Measurements from ENCODE around the gene SH3D19.

SH3D19 gene

DNA sequence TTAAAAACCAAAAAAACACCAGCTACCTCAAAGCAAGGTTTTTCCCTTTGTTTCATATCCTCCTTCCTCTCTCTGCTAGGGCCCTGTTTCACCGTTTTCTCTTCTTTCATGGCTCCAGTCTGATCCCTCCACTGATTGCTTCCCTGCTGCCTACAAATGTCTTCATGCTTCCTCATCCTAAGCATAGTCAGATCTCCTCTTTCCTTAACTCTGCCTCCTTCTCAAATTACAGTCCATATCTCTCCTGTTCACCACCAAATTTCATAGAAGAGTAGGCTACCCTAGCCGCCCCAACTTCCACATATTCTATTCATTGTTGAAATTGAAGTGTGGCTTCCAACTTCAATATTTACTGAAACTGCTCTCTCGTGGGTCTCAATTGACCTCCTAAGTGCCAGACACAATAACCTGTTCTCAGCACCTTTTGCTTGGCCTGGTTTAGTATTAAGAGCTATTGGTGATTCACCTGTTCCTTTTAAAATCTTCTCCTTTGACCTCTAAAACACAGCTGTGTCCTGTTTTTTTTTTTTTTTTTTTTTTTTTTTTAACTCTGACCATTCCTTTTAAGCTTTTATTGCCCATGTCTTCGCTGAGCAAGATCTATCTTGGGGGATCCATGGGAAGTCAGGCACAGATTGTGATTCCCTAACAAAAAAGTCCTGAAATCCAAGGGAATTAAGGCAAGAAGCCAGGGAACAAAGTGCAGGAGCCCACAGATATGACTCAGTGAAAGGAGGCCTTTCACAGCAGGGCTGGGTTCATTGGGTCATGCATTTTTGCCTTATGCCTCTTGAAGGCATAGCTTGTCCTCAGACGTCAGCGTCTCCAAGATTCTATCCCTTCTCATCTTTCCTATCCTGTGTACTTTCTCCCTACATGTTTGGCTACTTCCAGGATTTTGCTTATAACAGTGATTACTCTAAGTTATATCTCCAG, 140.6 kb downstream of the SH3D19 start:
- no peak for DNase-seq

DNA sequence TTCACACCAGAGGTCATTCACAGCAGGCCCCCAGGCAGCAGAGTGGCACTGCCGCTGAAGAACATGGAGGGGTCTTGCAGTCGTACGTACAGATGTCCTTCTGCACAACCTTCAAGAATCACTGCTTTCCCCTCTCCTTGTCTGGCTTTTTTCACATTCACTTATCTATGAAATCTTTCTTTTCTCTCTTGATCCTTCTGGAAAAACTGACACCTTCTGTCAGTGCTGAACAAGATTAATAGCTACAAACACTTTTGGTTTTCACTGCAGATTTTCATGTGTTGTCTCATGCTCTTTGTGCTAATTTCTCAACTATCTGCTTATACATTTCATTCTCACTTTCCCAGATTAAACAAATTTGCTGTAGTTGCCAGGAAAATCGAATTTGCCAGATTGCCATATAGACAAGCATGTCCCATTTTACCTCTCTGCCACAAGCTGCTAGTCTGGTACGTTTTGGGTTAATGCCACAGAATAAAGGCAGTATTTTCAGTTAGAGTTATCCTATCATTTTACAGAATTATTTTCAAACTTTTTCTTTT, 142.9 kb downstream of the SH3D19 start:
- DNase-seq, result no peak

DNA sequence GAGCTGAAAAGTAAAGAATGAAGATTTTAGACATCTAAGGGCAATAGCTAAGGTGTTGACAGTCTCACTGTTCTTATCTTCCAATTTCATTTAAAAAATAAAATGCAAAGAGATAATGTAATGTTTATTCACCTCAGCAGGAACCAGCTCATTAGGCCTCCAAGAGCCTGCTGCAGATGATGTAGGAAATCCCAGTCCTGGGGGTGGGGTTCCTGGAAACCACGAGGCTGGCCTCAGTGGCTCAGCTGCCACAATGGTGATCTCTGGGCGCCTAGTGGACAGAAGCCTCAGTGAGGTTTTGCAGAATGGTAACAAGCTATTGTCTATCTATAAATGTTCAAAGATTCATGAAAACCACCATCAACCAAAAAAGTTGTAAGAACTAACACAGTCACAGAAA, 148.7 kb downstream of the SH3D19 start:
- no peak for DNase-seq

DNA sequence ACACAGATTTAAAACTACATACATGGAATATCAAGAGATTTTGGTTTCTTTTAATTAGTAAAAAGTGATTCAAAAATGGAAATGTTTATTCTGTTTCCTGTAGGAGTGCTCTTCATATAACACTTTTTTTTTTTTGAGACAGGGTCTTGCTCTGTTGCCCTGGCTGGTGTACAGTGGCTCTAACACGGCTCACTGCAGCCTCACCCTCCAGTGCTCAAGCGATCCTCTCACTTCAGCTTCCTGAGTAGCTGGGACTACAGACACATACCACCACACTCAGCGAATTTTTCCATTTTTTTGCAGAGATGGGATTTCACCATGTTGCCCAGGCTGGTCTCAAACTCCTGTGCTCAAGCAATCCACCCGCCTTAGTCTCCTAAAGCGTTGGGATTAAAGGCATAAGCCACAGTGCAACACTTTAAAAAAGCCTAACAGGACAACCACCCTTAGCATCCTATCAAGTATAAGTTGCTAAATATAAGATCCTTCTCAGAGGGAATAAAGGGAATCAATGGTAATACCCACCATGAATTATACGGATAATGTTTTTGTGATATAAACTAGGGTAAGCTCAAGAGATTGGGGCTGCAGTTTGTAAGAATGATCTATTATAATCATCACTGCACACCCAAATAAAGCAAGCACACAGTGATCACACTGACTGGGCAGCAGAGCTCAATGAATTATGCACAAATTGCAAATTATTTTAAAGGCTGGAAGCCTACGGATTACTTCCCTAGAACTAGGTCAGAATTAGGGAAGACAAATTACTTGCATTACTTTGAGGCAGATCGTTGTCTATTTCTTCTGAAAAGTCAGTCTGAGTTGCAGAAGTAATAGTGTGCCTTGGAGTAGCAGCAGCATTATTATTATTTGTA, 149.4 kb downstream of the SH3D19 start:
- no peak for DNase-seq

DNA sequence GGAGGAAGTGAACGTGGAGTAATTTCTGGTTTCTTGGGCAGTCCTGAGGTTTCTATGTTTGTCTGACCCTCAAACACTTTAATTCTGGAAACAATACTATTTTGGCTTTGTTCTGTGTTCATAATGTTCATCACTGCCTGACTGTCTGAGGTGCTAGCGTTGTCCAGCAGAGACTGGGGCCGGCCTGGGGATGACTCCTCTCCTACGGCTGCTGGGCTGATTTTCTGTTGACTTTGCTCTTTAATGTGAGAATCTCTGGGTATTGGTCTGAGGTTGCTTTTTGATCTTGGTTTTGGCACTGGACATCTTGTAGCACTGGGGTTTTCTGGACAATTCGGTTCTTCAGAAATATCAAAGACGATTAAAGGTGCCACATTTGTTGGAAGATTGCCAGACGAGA, 150.2 kb downstream of the SH3D19 start:
- no peak for DNase-seq

DNA sequence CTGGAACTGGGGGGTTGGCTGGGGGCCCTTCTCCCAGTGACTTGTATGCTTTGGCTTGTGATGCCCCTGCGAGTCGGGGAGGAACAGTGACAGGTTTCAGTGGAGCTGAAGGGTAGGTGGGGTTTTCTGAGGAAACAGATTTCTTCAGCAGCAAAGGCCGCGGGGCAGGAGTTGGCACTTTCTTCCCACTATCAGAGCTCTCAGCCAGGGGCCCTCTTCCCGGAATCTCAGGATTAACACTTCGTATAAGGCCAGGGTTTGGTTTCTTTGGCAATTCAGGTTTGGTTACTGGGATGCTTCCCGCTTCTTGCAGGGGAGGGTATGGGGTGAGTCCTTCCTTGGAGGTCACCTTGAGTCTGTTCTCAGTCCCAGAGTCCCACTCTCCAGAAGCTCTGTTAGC, 150.6 kb downstream of the SH3D19 start:
- no peak for DNase-seq

DNA sequence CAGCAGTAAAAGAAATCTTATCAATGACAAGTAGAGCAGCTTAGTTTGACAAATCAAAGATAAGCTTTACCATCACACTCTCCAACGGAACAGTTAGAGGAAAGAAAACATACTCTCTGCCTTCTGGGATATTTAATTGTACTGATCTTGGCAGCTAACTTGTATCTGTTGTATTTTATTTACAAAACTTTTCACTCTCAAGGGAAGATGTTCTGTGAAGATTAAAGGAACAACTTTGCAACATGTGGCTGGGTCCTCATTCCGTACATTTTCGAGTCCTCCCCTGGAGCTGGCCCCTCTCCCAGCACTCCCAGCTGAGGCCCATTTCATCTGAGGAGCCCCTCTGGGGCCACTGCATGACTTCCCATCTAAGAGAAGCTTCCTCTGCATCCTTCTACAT, 151.5 kb downstream of the SH3D19 start:
- no peak for DNase-seq

DNA sequence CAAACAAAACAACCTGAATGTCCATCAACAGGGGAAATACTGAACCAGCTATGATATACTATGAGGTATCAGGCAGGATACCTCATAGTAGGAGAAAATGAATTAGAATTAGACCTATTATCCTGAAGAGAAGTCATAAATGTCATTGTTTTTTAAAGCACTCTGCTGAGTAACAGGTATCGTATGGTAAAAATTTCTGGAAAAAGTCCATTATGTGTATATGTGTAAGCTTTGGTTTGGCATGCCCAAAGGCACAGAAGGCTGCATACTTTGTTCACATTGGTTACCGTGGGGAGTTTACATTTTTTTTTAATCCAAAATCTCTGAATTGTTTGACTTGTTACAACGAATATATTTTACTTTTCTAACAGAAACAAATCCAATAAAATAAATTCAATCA, 155.5 kb downstream of the SH3D19 start:
- no peak for DNase-seq

DNA sequence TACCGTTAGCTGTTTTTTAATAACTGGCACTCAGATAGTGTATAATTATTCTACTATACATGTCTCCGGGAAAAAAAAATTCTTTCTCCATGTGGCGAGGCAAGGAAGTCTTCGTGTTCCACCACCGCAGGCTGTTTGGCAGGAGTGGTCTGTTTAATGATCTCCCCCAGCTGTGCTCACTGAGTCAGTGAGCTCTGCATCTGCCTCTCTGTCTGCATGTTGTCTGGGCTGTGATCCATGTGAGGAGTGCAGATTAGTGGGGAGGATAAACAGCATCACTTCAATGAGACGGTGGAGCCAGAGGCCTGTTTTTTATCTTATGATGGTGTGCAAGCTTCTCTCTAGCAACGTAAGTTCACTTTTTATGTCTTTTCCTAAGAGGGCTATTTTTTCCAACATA, 156.2 kb downstream of the SH3D19 start:
- no peak for DNase-seq

DNA sequence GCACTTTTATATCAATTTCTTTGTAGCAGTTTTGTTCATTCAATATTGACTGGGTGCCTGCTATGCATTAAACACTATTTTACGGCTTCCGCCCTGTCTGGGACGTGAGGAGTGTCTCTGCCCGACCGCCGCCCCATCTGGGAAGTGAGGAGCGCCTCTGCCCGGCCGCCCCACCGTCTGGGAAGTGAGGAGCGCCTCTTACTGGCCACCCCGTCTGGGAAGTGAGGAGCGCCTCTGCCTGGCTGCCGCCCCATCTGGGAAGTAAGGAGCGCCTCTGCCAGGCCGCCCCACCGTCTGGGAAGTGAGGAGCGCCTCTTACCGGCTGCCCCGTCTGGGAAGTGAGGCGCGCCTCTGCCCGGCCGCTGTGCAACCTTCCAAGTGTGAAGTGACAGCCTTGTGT, 157.8 kb downstream of the SH3D19 start:
- no peak for DNase-seq

DNA sequence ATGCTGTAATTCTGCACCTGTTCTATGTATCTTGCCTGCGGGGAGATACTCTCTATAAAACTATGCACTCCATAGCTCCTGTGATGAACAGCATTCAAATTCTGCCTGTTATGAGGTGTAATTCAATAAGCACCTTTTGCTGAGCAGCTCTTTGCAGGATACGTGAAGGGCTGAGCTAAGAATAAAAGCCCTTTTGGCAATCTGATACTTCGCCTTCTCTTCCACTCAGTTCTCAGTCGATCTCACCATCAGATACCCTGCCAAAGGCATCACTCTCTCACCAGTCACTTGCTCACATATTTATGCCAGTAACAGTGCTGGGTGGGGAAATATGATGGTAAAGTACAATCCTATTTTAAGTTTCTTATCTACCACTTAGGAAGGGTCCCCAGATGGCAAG, 158.8 kb downstream of the SH3D19 start:
- no peak for DNase-seq

DNA sequence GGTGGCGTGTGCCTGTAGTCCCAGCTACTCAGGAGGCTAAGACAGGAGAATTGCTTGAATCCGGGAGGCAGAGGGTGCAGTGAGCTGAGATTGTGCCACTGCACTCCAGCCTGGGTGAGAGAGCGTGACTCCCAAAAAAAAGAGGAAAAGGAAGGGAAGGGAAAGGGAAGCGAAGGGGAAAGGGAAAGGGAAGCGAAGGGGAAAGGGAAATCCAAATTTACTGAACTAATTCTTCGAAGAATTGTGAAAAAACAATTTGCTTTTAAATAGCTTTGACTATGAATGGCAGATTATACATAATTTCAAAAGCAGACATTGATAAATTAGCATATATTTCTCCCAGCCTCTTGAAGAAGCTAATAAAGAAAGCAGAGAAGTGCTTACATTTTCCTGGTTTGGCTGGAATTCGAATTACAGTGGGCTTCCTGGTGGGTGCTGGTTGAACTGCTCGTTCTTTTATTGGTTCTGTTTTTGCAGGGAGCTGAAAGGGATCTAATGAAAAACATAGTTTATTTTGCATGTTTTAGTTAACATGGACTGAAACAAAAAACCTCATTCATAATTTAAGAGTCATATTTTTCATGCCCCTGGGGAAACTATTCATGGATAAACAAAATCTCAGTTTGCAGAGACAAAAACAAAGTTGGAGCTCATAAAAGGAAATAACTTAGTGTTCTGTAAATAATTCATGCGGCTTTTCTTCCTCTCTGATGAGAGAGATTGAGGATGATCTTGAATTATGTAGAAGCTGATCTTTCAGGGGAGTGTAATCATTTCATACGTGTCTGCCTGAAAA, 160.0 kb downstream of the SH3D19 start:
- no peak for DNase-seq

DNA sequence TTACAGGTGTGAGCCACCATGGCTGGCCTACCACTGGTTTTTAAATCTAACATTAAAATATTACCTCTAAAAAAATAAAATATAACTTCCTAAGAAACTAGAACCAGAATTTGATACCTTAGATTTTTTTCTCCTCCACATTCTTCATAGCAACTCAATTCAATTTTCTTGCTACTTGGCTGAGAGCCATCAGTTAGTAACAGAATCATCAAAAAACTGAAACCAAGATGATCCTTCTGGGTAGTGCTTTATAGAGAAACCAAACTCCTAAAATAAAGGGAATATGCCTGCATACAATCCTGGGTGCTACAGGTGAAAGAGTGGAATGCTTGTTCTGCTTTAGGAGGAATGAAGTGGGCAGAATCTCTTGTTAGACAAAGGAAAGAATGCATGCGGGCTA, 161.6 kb downstream of the SH3D19 start:
- no peak for DNase-seq

DNA sequence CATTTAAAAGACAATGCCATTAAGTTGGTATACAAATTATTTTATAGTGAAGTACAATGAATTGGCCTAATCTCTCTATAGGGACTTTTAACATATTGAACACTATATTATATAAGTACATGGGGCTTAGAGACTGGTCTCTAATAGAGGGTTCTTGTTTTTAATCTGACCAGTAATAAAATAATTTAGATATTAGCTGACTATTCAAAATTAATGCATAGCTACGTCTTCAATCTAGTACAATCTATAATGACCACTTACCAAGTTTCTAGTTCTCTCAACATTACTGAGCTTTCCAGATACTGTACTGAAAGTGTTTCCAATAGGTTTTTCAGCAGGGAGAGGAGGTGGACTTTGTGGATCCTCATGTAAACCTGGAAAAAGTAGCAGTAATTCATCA, 166.4 kb downstream of the SH3D19 start:
- no peak for DNase-seq

DNA sequence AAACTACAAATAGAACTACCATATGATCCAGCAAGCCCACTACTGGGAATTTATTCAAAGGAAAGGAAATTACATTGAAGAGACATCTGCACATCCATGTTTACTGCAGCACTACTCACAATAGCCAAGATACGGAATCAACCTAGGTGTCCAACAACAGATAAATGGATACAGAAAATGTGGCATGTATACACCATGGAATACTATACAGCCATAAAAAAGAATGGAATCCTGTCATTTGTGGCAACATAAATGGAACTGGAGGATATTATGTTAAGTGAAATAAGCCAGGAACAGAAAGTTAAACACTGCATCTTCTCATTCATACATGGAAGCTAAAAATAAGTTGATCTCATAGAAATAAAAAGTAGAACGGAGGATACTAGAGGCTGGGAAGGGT, 167.9 kb downstream of the SH3D19 start:
- DNase-seq, result no peak

DNA sequence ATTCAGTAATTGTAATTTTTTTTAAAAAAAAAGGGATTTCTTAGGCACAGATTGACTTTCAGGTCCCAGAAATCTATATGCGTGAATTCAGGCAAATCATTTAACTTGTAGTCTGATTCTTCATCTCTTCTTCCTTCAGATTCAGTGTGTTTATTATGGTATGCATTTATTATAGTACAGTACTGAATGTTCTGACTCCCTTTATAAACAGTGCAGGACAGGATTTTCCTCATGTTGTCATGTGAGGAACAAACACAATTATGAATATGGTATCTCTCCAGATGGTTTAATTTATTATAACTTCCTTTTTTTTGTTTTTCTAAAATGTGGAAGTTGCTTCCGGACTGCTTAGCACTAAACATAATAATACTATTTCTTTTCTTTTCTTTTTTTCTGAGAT, 171.8 kb downstream of the SH3D19 start:
- DNase-seq, result no peak

DNA sequence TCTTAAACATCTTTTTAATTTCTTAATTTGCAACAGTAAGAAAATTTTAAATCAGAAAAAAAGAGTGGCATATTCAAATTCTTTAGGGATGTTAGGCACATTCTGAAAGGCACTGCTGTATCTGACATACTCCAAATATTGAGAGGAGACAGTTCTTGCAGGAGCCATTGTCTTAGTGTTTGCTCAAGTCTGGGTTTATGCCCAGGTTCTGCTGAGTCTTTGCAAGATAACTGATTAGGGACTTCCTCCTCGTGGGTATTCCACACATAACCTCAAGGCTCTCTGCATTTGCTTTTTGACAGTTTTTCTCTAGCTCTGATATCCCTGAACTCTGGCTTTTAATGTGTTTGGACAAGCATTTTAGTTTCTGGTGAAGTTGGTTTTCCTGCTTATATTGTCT, 173.4 kb downstream of the SH3D19 start:
- DNase-seq, result no peak

DNA sequence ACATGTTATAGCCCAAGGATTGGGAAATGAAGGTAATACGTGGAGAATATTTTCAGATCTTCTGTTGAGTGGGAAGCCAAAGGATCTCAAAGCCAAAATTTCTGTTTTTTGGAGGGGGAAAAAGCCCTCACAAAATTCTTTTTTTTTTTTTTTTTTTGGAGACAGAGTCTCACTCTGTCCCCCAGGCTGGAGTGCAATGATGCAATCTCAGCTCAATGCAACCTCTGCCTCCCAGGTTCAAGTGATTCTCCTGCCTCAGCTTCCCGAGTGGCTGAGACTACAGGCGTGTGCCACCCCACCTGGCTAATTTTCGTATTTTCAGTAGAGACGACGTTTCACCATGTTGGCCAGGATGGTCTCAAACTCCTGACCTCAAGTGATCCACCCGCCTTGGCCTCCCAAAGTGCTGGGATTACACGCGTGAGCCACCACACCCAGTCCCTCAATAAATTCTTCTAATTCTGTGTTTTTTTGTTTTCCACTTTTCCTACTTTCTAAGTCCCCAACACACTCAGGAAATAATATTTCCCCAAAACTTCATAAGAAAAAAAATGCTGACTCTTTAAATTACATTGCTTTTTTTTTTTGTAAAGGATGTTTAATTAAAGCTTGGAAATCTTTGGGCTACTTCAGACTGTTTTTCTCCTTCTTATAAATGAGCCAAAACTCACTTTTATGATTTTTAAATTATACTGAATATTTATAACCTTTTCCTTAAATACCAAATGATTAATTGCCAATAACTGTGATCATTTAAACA, 174.4 kb downstream of the SH3D19 start:
- DNase-seq, result no peak

DNA sequence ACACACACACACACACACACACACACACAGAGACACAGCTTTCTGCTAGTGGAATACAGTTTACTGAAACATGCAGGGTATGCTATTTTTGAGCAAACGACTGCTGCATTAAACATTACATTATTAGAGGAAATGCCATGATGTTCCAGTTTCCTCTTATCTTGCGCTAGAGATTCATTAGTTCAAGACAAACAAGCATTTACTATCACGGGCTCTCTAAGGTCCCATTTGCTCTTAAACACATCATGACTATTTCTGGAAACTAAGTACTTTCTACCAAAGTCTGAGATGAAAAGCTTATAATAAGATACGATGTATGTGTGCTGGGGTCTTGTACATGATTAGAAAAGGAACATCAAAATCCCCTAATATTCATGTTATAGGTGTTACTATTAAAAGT, 177.1 kb downstream of the SH3D19 start:
- DNase-seq, result no peak

DNA sequence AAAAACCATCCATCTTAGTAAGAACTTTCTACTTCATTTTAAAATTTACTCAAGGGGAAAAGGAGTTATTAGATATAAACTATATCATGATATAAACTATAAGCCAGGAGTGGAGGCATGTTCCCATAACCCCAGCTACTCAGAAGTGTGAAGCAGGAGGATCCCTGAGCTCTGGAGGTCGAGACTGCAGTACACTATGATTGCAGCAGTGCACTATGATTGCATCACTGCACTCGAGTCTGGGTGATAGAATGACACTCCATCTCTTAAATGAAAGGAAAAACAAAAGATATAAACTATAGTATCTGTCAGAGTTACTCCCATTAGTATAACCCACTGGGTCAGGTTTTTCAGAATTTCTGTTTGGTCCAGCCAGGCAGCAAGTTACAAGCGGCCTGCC, 178.4 kb downstream of the SH3D19 start:
- no peak for DNase-seq

DNA sequence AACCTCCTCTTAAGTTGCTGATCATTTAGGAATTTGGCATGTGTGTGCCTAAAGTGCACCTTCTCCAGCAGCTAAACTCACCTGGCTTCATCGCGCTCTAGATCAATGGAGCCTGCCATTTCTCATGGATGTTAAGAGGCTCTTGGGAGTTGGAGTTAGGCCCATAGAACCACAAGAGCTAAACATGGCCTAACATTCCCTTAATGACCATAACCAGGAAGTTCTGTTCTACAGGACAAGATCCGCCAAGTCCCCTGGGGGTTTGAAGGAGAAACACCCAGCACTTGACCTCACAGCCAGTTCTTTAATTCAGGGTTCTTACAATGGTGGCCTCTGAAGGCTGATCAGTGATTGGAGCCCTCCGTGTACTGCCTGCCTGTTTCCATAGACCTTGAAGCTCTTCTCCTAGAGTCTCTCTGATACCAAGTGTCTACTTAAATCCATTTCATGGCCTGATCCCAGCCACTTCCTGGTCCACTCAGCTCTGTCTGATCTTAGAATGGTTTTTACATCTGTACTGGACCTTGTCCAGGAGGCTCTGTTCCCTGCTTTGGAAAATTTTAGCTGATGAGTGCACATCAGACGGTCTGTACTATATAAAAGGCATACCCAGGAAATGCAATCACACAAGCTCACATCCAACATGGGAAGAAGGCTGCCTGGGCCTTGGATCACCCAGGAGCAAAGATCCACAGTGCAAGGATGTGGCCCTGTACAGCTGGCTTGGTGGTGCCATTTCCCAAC, 180.9 kb downstream of the SH3D19 start:
- DNase-seq, result no peak

Data from suppressor macrophage treated with lipopolysaccharide for 4 hours (primary cell).